Vagina (tissue), 2 donors: ENCODE data around the gene MACROD2. TPM values are rescaled to one million over a fixed set of nuclear protein-coding genes. Genes with fewer than 3 reads are reported as not detected.

Source experiments
- DNase-seq, 2 donors: peaks; one replicate each; pipeline ENCODE4 v3.0.0-alpha.2; 2017; ENCODE audit errors: extremely low spot score in 2 of 2
- H3K27ac ChIP-seq: fragments of 200-600 bp; sonication (generic); one replicate; pipeline ENCODE4 v1.5.1; 2019
- H3K27me3 ChIP-seq: fragments of 200-600 bp; sonication (generic); one replicate; pipeline ENCODE4 v1.5.1; 2019
- H3K36me3 ChIP-seq, 2 donors: fragments of 200-600 bp; sonication (generic); one replicate each; pipeline ENCODE4 v1.5.1; 2017 to 2019
- H3K4me1 ChIP-seq: fragments of 200-600 bp; sonication (generic); one replicate; pipeline ENCODE4 v1.5.1; 2019
- H3K4me3 ChIP-seq, 2 donors: fragments of 200-600 bp; sonication (generic); 1 replicate in 1 of 2; 2 replicates in 1 of 2; pipeline ENCODE4 v1.5.1; 2016 to 2019
- H3K9me3 ChIP-seq: fragments of 200-600 bp; sonication (generic); one replicate; pipeline ENCODE4 v1.5.1; 2019
- CTCF ChIP-seq, 3 experiments: fragments of 450-650 bp in 2 of 3; fragments of 200-600 bp in 1 of 3; sonication (generic) in 1 of 3; IDR thresholded peaks; one replicate each; pipeline ENCODE4 v1.5.1; 2017 to 2019; ENCODE audit warnings: antibody characterized with exemption in 3 of 3, mild to moderate bottlenecking in 2 of 3, moderate library complexity in 2 of 3
- POLR2A ChIP-seq, 2 donors: fragments of 450-650 bp; IDR thresholded peaks; one replicate each; pipeline ENCODE4 v1.6.1; 2017; ENCODE audit warnings: antibody characterized with exemption in 2 of 2, mild to moderate bottlenecking in 2 of 2, moderate library complexity in 2 of 2
- POLR2AphosphoS5 ChIP-seq, 2 donors: sonication (generic); formaldehyde crosslinking; IDR thresholded peaks; one replicate each; pipeline ENCODE4 v1.9.0; 2017; ENCODE audit warnings: antibody characterized with exemption in 2 of 2, mild to moderate bottlenecking in 2 of 2, low read depth in 1 of 2; ENCODE audit not compliant: insufficient read depth in 1 of 2
- intact Hi-C: fragments of 100-400 bp; cut with DNase I; formaldehyde crosslinking; loops from one replicate; pipeline ENCODE4 v1.15.1; 2023
- total RNA-seq: library from RNA; depleted of rRNA; stranded (reverse); fragments of >200 nt; gene quantifications from one replicate; pipeline ENCODE4 v1.2.3, GENCODE V29; 2016

Gene MACROD2
- total RNA-seq, 1 donor from 2014 or later: 12.5 TPM

- no peaks in the 10 kb centered on the region for H3K36me3 ChIP-seq
- intact Hi-C loops: no loop called here
- H3K4me3 ChIP-seq: no peak overlapping the region
- DNase-seq: no peak
- H3K9me3 ChIP-seq: no peaks in the 10 kb centered on the region
- no peaks in the 10 kb centered on the region for H3K27me3 ChIP-seq
- H3K4me1 ChIP-seq: no peaks in the 10 kb centered on the region
- H3K27ac ChIP-seq: no peak overlapping the region
- no peak for TF ChIP-seq CTCF (IDR thresholded peaks at IDR 0.05)
- no peak for TF ChIP-seq POLR2AphosphoS5 (IDR thresholded peaks at IDR 0.05; ENCODE audit: insufficient read depth in 1 of 2, low read depth in 1 of 2)
- no peak for TF ChIP-seq POLR2A (IDR thresholded peaks at IDR 0.05)
Measured at GRCh38 chr20:15674253-15675060, 1679.1 kb downstream of the MACROD2 start.

- Histone ChIP-seq H3K4me1 (no peaks in the 10 kb centered on the region), H3K27me3 (no peaks in the 10 kb centered on the region), H3K9me3 (no peaks in the 10 kb centered on the region), H3K36me3 (no peaks in the 10 kb centered on the region), H3K4me3 (no peak overlapping the region), H3K27ac (no peak overlapping the region)
- DNase-seq: no peak
- TF ChIP-seq POLR2A (IDR thresholded peaks at IDR 0.05) (no peak), CTCF (IDR thresholded peaks at IDR 0.05) (no peak), POLR2AphosphoS5 (IDR thresholded peaks at IDR 0.05; ENCODE audit: insufficient read depth in 1 of 2, low read depth in 1 of 2) (no peak)
- intact Hi-C loops: no loop called here
Measured at GRCh38 chr20:15675061-15675514, 1679.8 kb downstream of the MACROD2 start.

- intact Hi-C loops: no loop called here
- Histone ChIP-seq H3K4me3 (no peak overlapping the region), H3K36me3 (no peaks in the 10 kb centered on the region), H3K4me1 (no peaks in the 10 kb centered on the region), H3K9me3 (no peaks in the 10 kb centered on the region), H3K27me3 (no peaks in the 10 kb centered on the region), H3K27ac (no peak overlapping the region)
- TF ChIP-seq CTCF (IDR thresholded peaks at IDR 0.05): no peak
- no peak for TF ChIP-seq POLR2AphosphoS5 (IDR thresholded peaks at IDR 0.05; ENCODE audit: insufficient read depth in 1 of 2, low read depth in 1 of 2)
- TF ChIP-seq POLR2A (IDR thresholded peaks at IDR 0.05): no peak
- DNase-seq: no peak
Measured at GRCh38 chr20:15675813-15676484, 1680.6 kb downstream of the MACROD2 start.

GRCh38 chr20:15676815-15677214, 1681.5 kb downstream of the MACROD2 start:
- no peak overlapping the region for H3K27ac ChIP-seq
- DNase-seq: no peak
- H3K4me3 ChIP-seq: no peak overlapping the region
- no peak for TF ChIP-seq POLR2A (IDR thresholded peaks at IDR 0.05)
- no peak for TF ChIP-seq CTCF (IDR thresholded peaks at IDR 0.05)
- TF ChIP-seq POLR2AphosphoS5 (IDR thresholded peaks at IDR 0.05; ENCODE audit: insufficient read depth in 1 of 2, low read depth in 1 of 2): no peak
- H3K36me3 ChIP-seq: no peaks in the 10 kb centered on the region
- no peaks in the 10 kb centered on the region for H3K27me3 ChIP-seq
- no peaks in the 10 kb centered on the region for H3K9me3 ChIP-seq
- H3K4me1 ChIP-seq: no peaks in the 10 kb centered on the region
- intact Hi-C loops: no loop called here

- TF ChIP-seq CTCF (IDR thresholded peaks at IDR 0.05) (no peak), POLR2A (IDR thresholded peaks at IDR 0.05) (no peak), POLR2AphosphoS5 (IDR thresholded peaks at IDR 0.05; ENCODE audit: insufficient read depth in 1 of 2, low read depth in 1 of 2) (no peak)
- Histone ChIP-seq H3K27me3 (no peaks in the 10 kb centered on the region), H3K4me3 (no peak overlapping the region), H3K9me3 (no peaks in the 10 kb centered on the region), H3K27ac (no peak overlapping the region), H3K36me3 (no peaks in the 10 kb centered on the region), H3K4me1 (no peaks in the 10 kb centered on the region)
- intact Hi-C loops: no loop called here
- DNase-seq: no peak
Measured at GRCh38 chr20:15682690-15683089, 1687.4 kb downstream of the MACROD2 start.
